HepG2 (cell line): ENCODE measurements around the gene EPB41L2. TPM values are rescaled to one million over a fixed set of nuclear protein-coding genes. Genes with fewer than 3 reads are reported as not detected.

ENCODE experiments used
- ATAC-seq: fragments of 200-7000 bp; cut with Tn5 transposase; 3 replicates; pipeline ENCODE4 v1.9.1; 2020; ENCODE audit warnings: mild to moderate bottlenecking, moderate library complexity
- BruUV-seq: library from RNA; stranded (reverse); fragments of 400-500 nt; replicated peaks from 2 replicates; lab custom pipeline; 2021; lab: Mats Ljungman, UMichigan
- CTCF ChIA-PET: fragments of 300-600 bp; formaldehyde crosslinking; extraction: SDS; loops from one replicate; lab custom pipeline; 2021; ENCODE audit warnings: low total read pairs, inconsistent platforms, low intra/inter-chr PET ratio; lab: Yijun Ruan, JAX
- POLR2A ChIA-PET: fragments of 350-600 bp; sonication (Branson Sonifier 250); formaldehyde crosslinking; loops from one replicate; lab custom pipeline; 2020; ENCODE audit warnings: antibody characterized with exemption, inconsistent platforms; lab: Yijun Ruan, JAX
- DNase-seq: peaks from one replicate; pipeline ENCODE4 v3.0.0-alpha.2; 2015; ENCODE audit warnings: low spot score
- FAIRE-seq: peaks from 3 replicates; lab custom pipeline; 2011; peaks lifted over from hg19 to GRCh38; lab: Jason Lieb, UNC
- H2AFZ ChIP-seq: one replicate; pipeline ENCODE4 v1.6.1; 2011; ENCODE audit warnings: low read length, inconsistent platforms
- H3K27ac ChIP-seq: fragments of 300-600 bp; 3 replicates; pipeline ENCODE4 v1.8.0; 2011; ENCODE audit warnings: mixed run types, mild to moderate bottlenecking, mixed read lengths, low read length, inconsistent platforms; ENCODE audit not compliant: insufficient read depth; ENCODE audit errors: extremely low read length
- H3K27me3 ChIP-seq, 2 experiments: fragments of 200-600 bp in 1 of 2; 2 replicates in 1 of 2; 3 replicates in 1 of 2; pipeline versions ENCODE4 v1.6.0 to v1.8.0; 2011; ENCODE audit warnings: low read length in 2 of 2, mild to moderate bottlenecking in 2 of 2, moderate library complexity in 2 of 2, inconsistent platforms in 1 of 2; ENCODE audit not compliant: insufficient read depth in 2 of 2, control insufficient read depth in 1 of 2
- H3K36me3 ChIP-seq, 2 experiments: fragments of 200-600 bp in 1 of 2; replicated peaks in 1 of 2; 2 replicates in 1 of 2; 3 replicates in 1 of 2; pipeline versions ENCODE4 v1.5.1 to v1.8.0; 2011; ENCODE audit warnings: low read length in 2 of 2, inconsistent platforms in 1 of 2; ENCODE audit not compliant: insufficient read depth in 2 of 2, control insufficient read depth in 1 of 2
- H3K4me1 ChIP-seq: 2 replicates; pipeline ENCODE4 v1.5.1; 2012; ENCODE audit warnings: low read length, inconsistent platforms; ENCODE audit not compliant: insufficient read depth
- H3K4me2 ChIP-seq: 2 replicates; pipeline ENCODE4 v1.6.0; 2011; ENCODE audit warnings: low read depth, low read length, inconsistent platforms
- H3K4me3 ChIP-seq, 3 experiments: fragments of 200-600 bp in 1 of 3; sonication (generic), shearing (Covaris generic) in 1 of 3; replicated peaks in 1 of 3; 2 replicates each; pipeline ENCODE4 v1.5.1; 2011 to 2016; ENCODE audit warnings: low read length in 3 of 3, inconsistent platforms in 2 of 3, low read depth in 2 of 3, mild to moderate bottlenecking in 2 of 3, control low read depth in 1 of 3, mixed read lengths in 1 of 3; ENCODE audit not compliant: insufficient read depth in 1 of 3
- H3K79me2 ChIP-seq: one replicate; pipeline ENCODE4 v1.6.1; 2011; ENCODE audit warnings: low read length, inconsistent platforms; ENCODE audit not compliant: insufficient read depth
- H3K9ac ChIP-seq: 2 replicates; pipeline ENCODE4 v1.6.0; 2011; ENCODE audit warnings: mild to moderate bottlenecking, low read depth, low read length, inconsistent platforms; ENCODE audit not compliant: insufficient read depth
- H3K9me3 ChIP-seq: 2 replicates; pipeline ENCODE4 v1.5.1; 2012; ENCODE audit warnings: mild to moderate bottlenecking, low read length
- H4K20me1 ChIP-seq: 2 replicates; pipeline ENCODE4 v1.6.0; 2011; ENCODE audit warnings: inconsistent platforms, mild to moderate bottlenecking, low read length, moderate library complexity; ENCODE audit not compliant: insufficient read depth
- ATF7 ChIP-seq, 2 experiments: fragments of 450-650 bp in 1 of 2; sonication (generic) in 1 of 2; formaldehyde crosslinking in 1 of 2; IDR thresholded peaks; 2 replicates each; pipeline versions ENCODE4 v1.4.0 to v1.6.1; 2016 to 2020; ENCODE audit warnings: antibody characterized with exemption in 1 of 2, mild to moderate bottlenecking in 1 of 2, missing genetic modification reagents in 1 of 2
- ELF1 ChIP-seq: sonication (generic); formaldehyde crosslinking; IDR thresholded peaks from 2 replicates; pipeline ENCODE4 v1.4.0; 2020; ENCODE audit warnings: missing genetic modification reagents
- ESRRA ChIP-seq: sonication (generic); formaldehyde crosslinking; IDR thresholded peaks from 2 replicates; pipeline ENCODE4 v1.5.1; 2020; ENCODE audit warnings: mild to moderate bottlenecking, low read depth, missing genetic modification reagents
- FOXK1 ChIP-seq: sonication (generic); formaldehyde crosslinking; IDR thresholded peaks from 2 replicates; pipeline ENCODE4 v1.4.0; 2020; ENCODE audit warnings: low read depth, missing genetic modification reagents, borderline replicate concordance
- GABPA ChIP-seq, 2 experiments: IDR thresholded peaks; 2 replicates each; pipeline ENCODE4 v1.6.1; 2011 to 2016; ENCODE audit warnings: low read depth in 2 of 2, low read length in 1 of 2, missing biosample characterization in 1 of 2, missing genetic modification characterization in 1 of 2
- HIVEP1 ChIP-seq: sonication (generic); formaldehyde crosslinking; IDR thresholded peaks from 2 replicates; pipeline ENCODE4 v1.4.0; 2020; ENCODE audit warnings: mild to moderate bottlenecking, missing genetic modification reagents
- NBN ChIP-seq: fragments of 450-650 bp; conservative IDR thresholded peaks from 2 replicates; pipeline ENCODE4 v1.6.1; 2017
- NCOR1 ChIP-seq: fragments of 200-600 bp; sonication (generic); IDR thresholded peaks from 2 replicates; pipeline ENCODE4 v1.7.0; 2017; ENCODE audit warnings: antibody characterized with exemption, low read length, borderline replicate concordance
- RBFOX2 ChIP-seq: fragments of 200-400 bp; formaldehyde crosslinking; IDR thresholded peaks from 2 replicates; pipeline ENCODE4 v1.6.1; 2017; ENCODE audit warnings: low read depth, mild to moderate bottlenecking, low read length
- SNAPC2 ChIP-seq: sonication (generic); formaldehyde crosslinking; IDR thresholded peaks from 2 replicates; pipeline ENCODE4 v1.8.1; 2022; ENCODE audit warnings: mild to moderate bottlenecking, missing genetic modification reagents
- TEAD3 ChIP-seq: optimal IDR thresholded peaks from 2 replicates; pipeline ENCODE3; 2016; ENCODE audit warnings: borderline replicate concordance
- ZBTB39 ChIP-seq: sonication (generic); formaldehyde crosslinking; IDR thresholded peaks from 2 replicates; pipeline ENCODE4 v1.5.0; 2020; ENCODE audit warnings: missing genetic modification reagents
- ZBTB43 ChIP-seq: sonication (generic); formaldehyde crosslinking; conservative IDR thresholded peaks from 2 replicates; pipeline ENCODE4 v1.4.0; 2020; ENCODE audit warnings: missing genetic modification reagents
- ZNF678 ChIP-seq: sonication (generic); formaldehyde crosslinking; IDR thresholded peaks from 2 replicates; pipeline ENCODE4 v1.4.0; 2020; ENCODE audit warnings: mild to moderate bottlenecking, missing genetic modification reagents
- ZUFSP ChIP-seq: sonication (generic); formaldehyde crosslinking; IDR thresholded peaks from 2 replicates; pipeline ENCODE4 v1.9.0; 2021; ENCODE audit warnings: missing genetic modification reagents, mild to moderate bottlenecking, borderline replicate concordance
- WGBS: methylation state at CpG from one replicate; pipeline ENCODE4 v1.1.6; 2017; ENCODE audit warnings: low lambda C conversion rate; 5-methylcytosine and 5-hydroxymethylcytosine counted together
- in situ Hi-C: cut with HindIII; loops from 2 replicates; pipeline ENCODE4 v1.10.0; 2017; ENCODE audit warnings: low pct_unique_long_range_greater_than_20kb; ENCODE audit not compliant: extremely low pct_ligation_motif_present
- intact Hi-C: fragments of 100-400 bp; cut with micrococcal nuclease; formaldehyde crosslinking; loops from one replicate; pipeline ENCODE4 v1.10.0; 2022; ENCODE audit not compliant: unreplicated experiment
- polyA plus RNA-seq, 8 experiments: library from polyadenylated mRNA; depleted of rRNA in 3 of 8; stranded (reverse) in 7 of 8; unstranded in 1 of 8; fragments of >200 nt; fragmentation: Illumina TruSeq in 4 of 8; extraction: Trizol in 4 of 8; gene quantifications; 2 replicates each; pipeline versions ENCODE4 v1.2.1 to v1.2.3, GENCODE V29; 2011 to 2016; ENCODE audit warnings: low read depth in 4 of 8, missing spikeins in 1 of 8, mixed read lengths in 1 of 8; ENCODE audit not compliant: insufficient read depth in 1 of 8
- total RNA-seq, 5 experiments: library from RNA; depleted of rRNA; stranded (reverse); fragments of >200 nt; fragmentation: Illumina TruSeq; extraction: Trizol; gene quantifications; 2 replicates each; pipeline ENCODE4 v1.2.3, GENCODE V29; 2016; ENCODE audit warnings: low read depth in 1 of 5
- TF ChIP-seq, protein P1 (sequence below): sonication (generic); formaldehyde crosslinking; IDR thresholded peaks from 2 replicates; pipeline ENCODE4 v1.5.0; 2020; ENCODE audit warnings: mild to moderate bottlenecking, missing genetic modification reagents, borderline replicate concordance

EPB41L2 gene
- total and polyA plus RNA-seq, 2 of the 13 experiments (the other 11 are each of a cell fraction or from before 2014, with no cell fraction given), result 41.7 to 56.4 TPM

DNA sequence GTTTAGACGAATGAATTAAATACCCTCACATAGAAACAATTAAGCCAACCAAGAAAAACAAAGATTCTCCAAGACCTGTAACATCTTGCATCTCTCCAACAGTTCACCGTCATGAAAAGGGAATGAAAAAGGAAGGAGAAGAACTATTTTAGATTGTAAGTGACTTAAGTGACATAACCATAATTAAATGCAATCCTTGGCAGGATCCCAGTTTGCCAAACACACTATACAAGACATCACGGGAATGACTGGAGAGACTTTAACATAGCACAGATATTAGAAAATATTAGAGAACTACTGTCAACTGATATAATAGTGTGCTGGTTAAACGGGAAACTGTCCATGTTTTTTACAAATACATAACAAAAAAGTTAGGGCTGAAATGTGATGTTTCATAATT, 22.2 kb downstream of the EPB41L2 start (continued):
- no peak for TF ChIP-seq TEAD3 (CRISPR knock-in tag)

DNA sequence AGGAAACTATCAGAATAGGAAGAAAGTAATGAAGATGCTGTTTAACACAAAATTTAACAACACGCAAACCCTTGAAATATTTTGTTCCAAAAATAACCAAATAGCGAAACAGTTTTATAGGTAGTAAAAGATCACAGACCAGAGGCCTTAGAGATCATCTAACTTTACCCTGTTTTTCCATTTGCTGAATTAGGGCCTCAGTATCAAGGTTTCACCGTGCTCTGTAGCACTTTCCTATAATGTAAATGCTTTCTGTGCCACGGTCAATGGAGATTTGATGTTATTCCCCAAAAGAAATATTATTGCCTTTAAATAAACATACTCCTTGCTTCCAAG, 23.7 kb downstream of the EPB41L2 start:
- Histone ChIP-seq H3K4me3 (peak overlapping the region in 1 of 3 experiments; percentile 11; a peak in 1 of 6 replicates), H3K9me3 (no peaks in the 10 kb centered on the region), H3K4me2 (peak overlapping the region; percentile 76), H3K4me1 (peaks cover 93% of the 10 kb centered on the region), H4K20me1 (no peaks in the 10 kb centered on the region), H3K27me3 (no peaks in the 10 kb centered on the region), H3K36me3 (no peaks in the 10 kb centered on the region), H3K9ac (peak overlapping the region; percentile 42), H3K27ac (peak overlapping the region; percentile 83), H3K79me2 (peaks cover 98% of the 10 kb centered on the region), H2AFZ (no peak overlapping the region)
- FAIRE-seq, result no peak
- POLR2A ChIA-PET, result interaction anchor here (1.0 to 1.1 kb wide), 4 partner anchors 65 to 105 kb away, joined by 3 to 6 read pairs (median 4); no protein-coding TSS in a partner anchor
- WGBS, result 75% methylated on average over 4 of the region's 4 CpGs
- no peak for DNase-seq
- no TSS peak for BruUV-seq
- peak; percentile 65 for ATAC-seq
- in situ Hi-C loops (no loop called here), intact Hi-C loops (loop anchor here (1.0 to 2.0 kb wide), 2 partner anchors 22 to 101 kb away; no protein-coding TSS in a partner anchor)
- CTCF ChIA-PET, result no interaction called here
- TF ChIP-seq, protein P1, sequence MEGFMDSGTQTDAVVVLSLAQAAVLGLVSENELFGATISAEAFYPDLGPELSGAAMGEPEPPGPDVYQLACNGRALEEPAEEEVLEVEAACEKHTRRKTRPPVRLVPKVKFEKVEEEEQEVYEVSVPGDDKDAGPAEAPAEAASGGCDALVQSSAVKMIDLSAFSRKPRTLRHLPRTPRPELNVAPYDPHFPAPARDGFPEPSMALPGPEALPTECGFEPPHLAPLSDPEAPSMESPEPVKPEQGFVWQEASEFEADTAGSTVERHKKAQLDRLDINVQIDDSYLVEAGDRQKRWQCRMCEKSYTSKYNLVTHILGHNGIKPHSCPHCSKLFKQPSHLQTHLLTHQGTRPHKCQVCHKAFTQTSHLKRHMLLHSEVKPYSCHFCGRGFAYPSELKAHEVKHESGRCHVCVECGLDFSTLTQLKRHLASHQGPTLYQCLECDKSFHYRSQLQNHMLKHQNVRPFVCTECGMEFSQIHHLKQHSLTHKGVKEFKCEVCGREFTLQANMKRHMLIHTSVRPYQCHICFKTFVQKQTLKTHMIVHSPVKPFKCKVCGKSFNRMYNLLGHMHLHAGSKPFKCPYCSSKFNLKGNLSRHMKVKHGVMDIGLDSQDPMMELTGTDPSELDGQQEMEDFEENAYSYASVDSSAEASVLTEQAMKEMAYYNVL (CRISPR knock-in tag), result no peak; the same call in 1 of the 2 replicates
- TF ChIP-seq SNAPC2 (CRISPR knock-in tag), result peak; percentile 44; the same call in 1 of the 2 replicates
- no peak for TF ChIP-seq ATF7 (IDR thresholded peaks at IDR 0.05)
- TF ChIP-seq ATF7 (CRISPR knock-in tag; IDR thresholded peaks at IDR 0.05), result no peak
- TF ChIP-seq RBFOX2, result no peak
- TF ChIP-seq ELF1, result 0 out of 2 replicates have a peak, but pooled peaks have one; percentile 1
- no peak for TF ChIP-seq GABPA (IDR thresholded peaks at IDR 0.05; ENCODE audit: low read depth, low read length)
- TF ChIP-seq GABPA (CRISPR knock-in tag; IDR thresholded peaks at IDR 0.05; ENCODE audit: low read depth), result no peak
- TF ChIP-seq ZBTB43 (CRISPR knock-in tag), result 0 out of 2 replicates have a peak, but pooled peaks have one; percentile 1
- no peak for TF ChIP-seq NBN
- TF ChIP-seq NCOR1, result no peak; the same call in 1 of the 2 replicates
- peak; percentile 1; the same call in 1 of the 2 replicates for TF ChIP-seq ESRRA (CRISPR knock-in tag)
- no peak for TF ChIP-seq ZNF678 (CRISPR knock-in tag)
- no peak for TF ChIP-seq HIVEP1 (CRISPR knock-in tag)
- TF ChIP-seq ZUFSP (CRISPR knock-in tag), result no peak
- no peak for TF ChIP-seq FOXK1 (CRISPR knock-in tag)
- no peak for TF ChIP-seq ZBTB39 (CRISPR knock-in tag)
